ENCODE data around the gene NIPBL. TPM values are rescaled to one million over a fixed set of nuclear protein-coding genes. Genes with fewer than 3 reads are reported as not detected.

The NIPBL gene
- total and polyA plus RNA-seq, 2 of the 13 experiments (the other 11 are each of a cell fraction or from before 2014, with no cell fraction given) = 12.3 to 32.3 TPM

GRCh38 chr5:37060030-37060429 lies 183.5 kb downstream of the NIPBL start:
- no peaks in the 10 kb centered on the region for H3K9me3 ChIP-seq (ENCODE audit: low read length)
- intact Hi-C loops (cut with micrococcal nuclease; ENCODE audit: unreplicated experiment) = loop anchor here (10.0 kb wide), 1 partner anchor 145 kb away; no protein-coding TSS in a partner anchor
- ChIA-PET POLR2A (no interaction called here), CTCF (ENCODE audit: low intra/inter-chr PET ratio, low total read pairs) (no interaction called here)
- H3K27ac ChIP-seq (ENCODE audit: extremely low read length, insufficient read depth, low read length) = no peak overlapping the region
- no TSS peak for BruUV-seq (replicated peaks)
- H3K36me3 ChIP-seq (replicated peaks in 1 of 2; ENCODE audit: control insufficient read depth in 1 of 2, insufficient read depth in 2 of 2, low read length in 2 of 2) = peaks cover 11 to 53% of the 10 kb centered on the region in 2 experiments; a peak in 4 of 5 replicates
- in situ Hi-C loops (cut with HindIII; ENCODE audit: extremely low pct_ligation_motif_present, low pct_unique_long_range_greater_than_20kb) = no loop called here
- H3K79me2 ChIP-seq (ENCODE audit: insufficient read depth, low read length) = no peaks in the 10 kb centered on the region
- 0 out of 2 replicates have a peak, but pooled peaks cover 6% of the 10 kb centered on the region for H3K4me1 ChIP-seq (ENCODE audit: insufficient read depth, low read length)
- FAIRE-seq (no peak), DNase-seq (ENCODE audit: low spot score) (no peak), ATAC-seq (no peak)
- H3K27me3 ChIP-seq (ENCODE audit: control insufficient read depth in 1 of 2, insufficient read depth in 2 of 2, low read length in 2 of 2) = no peaks in the 10 kb centered on the region
- no peak overlapping the region for H2AFZ ChIP-seq (ENCODE audit: low read length)
- 90% methylated on average over 1 of the region's 1 CpG for WGBS (ENCODE audit: low lambda C conversion rate)
- H4K20me1 ChIP-seq (ENCODE audit: insufficient read depth, low read length) = no peaks in the 10 kb centered on the region
- H3K9ac ChIP-seq (ENCODE audit: insufficient read depth, low read depth, low read length) = no peak overlapping the region
- H3K4me3 ChIP-seq (replicated peaks in 1 of 3; ENCODE audit: insufficient read depth in 1 of 3, low read depth in 2 of 3, low read length in 3 of 3) = no peak overlapping the region
- H3K4me2 ChIP-seq (ENCODE audit: low read depth, low read length) = no peak overlapping the region
- no peak for TF ChIP-seq THAP8 (CRISPR knock-in tag; IDR thresholded peaks at IDR 0.05; ENCODE audit: borderline replicate concordance)
- no peak for TF ChIP-seq TCF12 (IDR thresholded peaks at IDR 0.05)
- TF ChIP-seq TCF12 (CRISPR knock-in tag; IDR thresholded peaks at IDR 0.05) = no peak
- TF ChIP-seq REL (CRISPR knock-in tag; conservative IDR thresholded peaks at IDR 0.05) = no peak
- no peak for TF ChIP-seq LCORL (IDR thresholded peaks at IDR 0.05)
- TF ChIP-seq LCORL (CRISPR knock-in tag; IDR thresholded peaks at IDR 0.05) = no peak
- no peak for TF ChIP-seq ZNF431 (CRISPR knock-in tag; IDR thresholded peaks at IDR 0.05; ENCODE audit: borderline replicate concordance, low read depth)
- TF ChIP-seq SP4 (CRISPR knock-in tag; IDR thresholded peaks at IDR 0.05) = no peak
- no peak for TF ChIP-seq CHD2 (IDR thresholded peaks at IDR 0.05; ENCODE audit: low read depth, low read length)
- no peak for TF ChIP-seq IRX3 (CRISPR knock-in tag; IDR thresholded peaks at IDR 0.05; ENCODE audit: borderline replicate concordance, low read depth)
- no peak for TF ChIP-seq PRDM10 (CRISPR knock-in tag; IDR thresholded peaks at IDR 0.05; ENCODE audit: low read depth)
- no peak for TF ChIP-seq MXD4 (CRISPR knock-in tag; IDR thresholded peaks at IDR 0.05)
- TF ChIP-seq ARID4A (CRISPR knock-in tag; IDR thresholded peaks at IDR 0.05; ENCODE audit: borderline replicate concordance) = no peak
- no peak for TF ChIP-seq ZNF512B (CRISPR knock-in tag; IDR thresholded peaks at IDR 0.05; ENCODE audit: borderline replicate concordance)

Measured in HepG2 (cell line).